ENCODE data around the gene COL20A1. TPM values are rescaled to one million over a fixed set of nuclear protein-coding genes. Genes with fewer than 3 reads are reported as not detected.

COL20A1 gene
- total and polyA plus RNA-seq, 2 experiments from 2014 or later, result not detected

DNA sequence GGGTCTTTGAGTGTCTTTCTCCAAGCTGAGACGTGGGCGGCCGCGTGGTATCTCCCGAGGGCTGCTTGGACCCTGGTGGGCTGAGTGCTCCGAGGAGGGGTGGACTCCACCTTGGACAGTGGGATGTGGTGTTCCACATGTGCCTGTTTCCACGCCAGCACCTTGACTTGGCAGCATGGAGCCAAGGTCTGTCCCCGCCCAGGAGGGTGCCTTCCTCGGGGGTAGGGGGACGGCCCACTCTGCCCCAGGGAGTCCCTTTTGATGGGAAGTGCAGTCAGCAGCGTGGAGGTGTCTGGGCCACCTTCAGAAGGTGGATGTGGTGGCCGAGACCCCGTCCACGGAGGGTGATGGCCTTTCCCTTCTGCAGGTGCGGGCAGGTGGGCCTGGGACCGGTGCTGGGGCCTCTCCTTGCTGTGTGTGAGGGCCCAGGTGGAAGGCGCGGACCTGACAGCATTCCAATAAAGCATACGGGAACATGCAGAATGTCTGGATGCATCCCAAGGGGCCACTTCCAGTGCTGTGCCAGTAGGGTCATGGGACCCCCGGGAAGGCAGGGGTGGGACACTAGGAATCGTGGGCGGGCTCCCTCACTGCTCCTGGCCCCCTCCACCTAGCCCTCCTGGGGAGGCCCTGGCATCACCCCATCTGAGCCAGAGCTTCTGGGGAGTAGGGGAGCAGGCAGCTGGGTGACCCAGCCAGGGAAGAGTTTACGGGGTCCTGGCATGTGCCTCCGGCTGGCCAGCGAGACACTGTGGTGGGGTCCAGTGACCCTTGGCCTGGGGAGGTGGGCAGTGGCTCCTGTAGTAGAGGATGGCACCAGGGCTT, 3.5 kb upstream of the COL20A1 start:
- H3K36me3 ChIP-seq (ENCODE audit: low read depth), result peaks cover 3% of the 10 kb centered on the region; the same call in 1 of the 2 replicates
- no peaks in the 10 kb centered on the region for H3K9me2 ChIP-seq (ENCODE audit: insufficient read depth)
- no peak overlapping the region for H3K4me3 ChIP-seq
- H3K79me2 ChIP-seq (ENCODE audit: insufficient read depth), result no peaks in the 10 kb centered on the region
- no peaks in the 10 kb centered on the region for H4K20me1 ChIP-seq (ENCODE audit: insufficient read depth)
- H3K4me1 ChIP-seq (ENCODE audit: insufficient read depth), result no peaks in the 10 kb centered on the region
- DNase-seq, result no peak
- 77% methylated on average over 25 of the region's 25 CpGs for WGBS, 2 experiments (ENCODE audit: low coverage in 1 of 2, low lambda C conversion rate in 2 of 2, missing lambda C conversion rate in 2 of 2)
- no peaks in the 10 kb centered on the region for H3F3A ChIP-seq (ENCODE audit: insufficient read depth)
- in situ Hi-C loops (cut with MboI), result no loop called here
- no peak overlapping the region for H3K9ac ChIP-seq
- peaks cover 4% of the 10 kb centered on the region; the same call in 1 of the 2 replicates for H3K27me3 ChIP-seq (replicated peaks; ENCODE audit: insufficient read depth)
- no peak overlapping the region for H3K27ac ChIP-seq
- TF ChIP-seq EZH2phosphoT487 (IDR thresholded peaks at IDR 0.05; ENCODE audit: insufficient read depth, low read depth), result no peak
- no peak for TF ChIP-seq EZH2 (IDR thresholded peaks at IDR 0.05; ENCODE audit: insufficient read depth, poor library complexity, severe bottlenecking)
- no peak overlapping the region for H2AFZ ChIP-seq
- no peaks in the 10 kb centered on the region for H3K9me3 ChIP-seq (ENCODE audit: low read depth)
- no peak overlapping the region for H3K4me2 ChIP-seq (ENCODE audit: unreplicated experiment)

DNA sequence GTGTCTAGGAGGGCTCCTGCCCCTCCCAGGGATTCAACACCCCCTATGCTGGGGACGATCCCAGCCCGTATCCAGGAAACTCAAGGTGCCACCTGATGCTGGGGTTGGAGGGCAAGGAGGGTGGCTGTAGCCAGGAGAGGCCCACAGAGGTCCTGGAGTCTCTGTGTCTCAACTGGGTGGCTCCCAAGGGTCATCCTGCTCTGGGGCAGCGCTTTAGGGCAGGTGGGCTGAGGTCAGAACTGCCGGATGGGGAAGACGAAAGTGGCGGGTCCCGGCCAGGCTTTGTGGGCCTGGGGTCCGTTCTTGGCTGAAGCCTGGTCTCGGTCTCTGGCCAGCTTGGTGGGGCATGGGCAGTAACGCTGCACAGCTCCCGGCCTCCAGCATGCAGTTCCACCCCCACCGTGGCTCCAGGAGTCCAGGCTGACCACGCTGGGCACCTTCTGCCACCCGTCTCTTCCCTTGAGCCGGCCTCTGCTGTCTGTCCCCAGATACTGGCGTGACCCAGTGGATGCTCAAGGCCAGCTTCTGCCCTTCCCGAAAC, 2.8 kb upstream of the COL20A1 start:
- peaks cover 10% of the 10 kb centered on the region; the same call in 1 of the 2 replicates for H3K27me3 ChIP-seq (replicated peaks; ENCODE audit: insufficient read depth)
- no peaks in the 10 kb centered on the region for H4K20me1 ChIP-seq (ENCODE audit: insufficient read depth)
- no peak overlapping the region for H3K4me2 ChIP-seq (ENCODE audit: unreplicated experiment)
- no peak overlapping the region for H3K4me3 ChIP-seq
- H3K79me2 ChIP-seq (ENCODE audit: insufficient read depth), result no peaks in the 10 kb centered on the region
- no peaks in the 10 kb centered on the region for H3K4me1 ChIP-seq (ENCODE audit: insufficient read depth)
- no peak overlapping the region for H2AFZ ChIP-seq
- in situ Hi-C loops (cut with MboI), result no loop called here
- H3K9me2 ChIP-seq (ENCODE audit: insufficient read depth), result no peaks in the 10 kb centered on the region
- H3K36me3 ChIP-seq (ENCODE audit: low read depth), result peaks cover 3% of the 10 kb centered on the region; the same call in 1 of the 2 replicates
- no peaks in the 10 kb centered on the region for H3K9me3 ChIP-seq (ENCODE audit: low read depth)
- no peak overlapping the region for H3K9ac ChIP-seq
- DNase-seq, result no peak
- 51 to 53% methylated on average over 14 to 17 of the region's 17 CpGs for WGBS, 2 experiments (ENCODE audit: low coverage in 1 of 2, low lambda C conversion rate in 2 of 2, missing lambda C conversion rate in 2 of 2)
- H3K27ac ChIP-seq, result no peak overlapping the region
- TF ChIP-seq EZH2 (IDR thresholded peaks at IDR 0.05; ENCODE audit: insufficient read depth, poor library complexity, severe bottlenecking) (no peak), EZH2phosphoT487 (IDR thresholded peaks at IDR 0.05; ENCODE audit: insufficient read depth, low read depth) (no peak)
- H3F3A ChIP-seq (ENCODE audit: insufficient read depth), result no peaks in the 10 kb centered on the region

DNA sequence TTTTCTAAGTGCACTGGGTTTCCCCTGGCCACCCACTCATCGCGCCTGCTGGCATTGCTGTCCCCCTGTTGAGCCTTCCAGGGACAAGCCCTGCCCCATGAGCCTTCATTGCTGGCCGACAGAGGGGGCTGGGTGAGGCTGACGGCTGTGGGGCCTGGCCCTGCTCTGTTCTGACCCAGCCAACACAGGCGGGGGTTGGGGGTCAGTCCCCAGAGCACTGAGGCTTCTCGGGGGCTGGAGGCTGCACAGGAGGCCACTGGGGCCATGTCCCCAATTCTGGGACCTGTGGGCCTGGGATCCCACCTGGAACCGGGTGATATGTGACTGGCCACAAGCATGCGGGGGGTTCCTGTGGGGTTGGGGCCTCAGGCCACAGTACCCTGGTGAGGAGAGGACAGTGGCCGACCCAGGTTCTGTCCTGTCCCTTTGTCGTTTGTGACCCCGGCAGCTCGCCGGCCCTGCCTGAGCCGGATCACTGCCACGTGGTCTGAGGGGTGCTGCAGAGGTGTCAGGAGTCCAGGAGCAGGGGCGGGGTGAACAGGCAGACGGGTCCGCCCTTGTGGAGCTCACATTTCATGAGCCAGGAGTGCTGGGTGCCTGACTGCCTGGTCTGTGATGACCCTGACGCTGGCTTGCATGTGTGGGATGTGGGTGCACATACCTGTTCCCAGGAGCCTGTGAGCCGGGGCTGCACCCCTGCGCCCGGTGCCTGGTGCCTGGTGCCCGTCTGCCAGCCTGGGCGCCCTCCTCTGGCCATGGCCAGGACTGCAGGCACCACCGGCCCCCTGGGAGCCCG, 2.1 kb upstream of the COL20A1 start:
- no peak overlapping the region for H3K9ac ChIP-seq
- H3K27ac ChIP-seq, result no peak overlapping the region
- peaks cover 16% of the 10 kb centered on the region for H3K27me3 ChIP-seq (replicated peaks; ENCODE audit: insufficient read depth)
- TF ChIP-seq EZH2 (IDR thresholded peaks at IDR 0.05; ENCODE audit: insufficient read depth, poor library complexity, severe bottlenecking) (no peak), EZH2phosphoT487 (IDR thresholded peaks at IDR 0.05; ENCODE audit: insufficient read depth, low read depth) (no peak)
- H3K79me2 ChIP-seq (ENCODE audit: insufficient read depth), result no peaks in the 10 kb centered on the region
- H3K4me2 ChIP-seq (ENCODE audit: unreplicated experiment), result no peak overlapping the region
- no peaks in the 10 kb centered on the region for H3K4me1 ChIP-seq (ENCODE audit: insufficient read depth)
- DNase-seq, result peak; percentile 70
- no peaks in the 10 kb centered on the region for H4K20me1 ChIP-seq (ENCODE audit: insufficient read depth)
- H3F3A ChIP-seq (ENCODE audit: insufficient read depth), result no peaks in the 10 kb centered on the region
- in situ Hi-C loops (cut with MboI), result no loop called here
- no peaks in the 10 kb centered on the region for H3K9me2 ChIP-seq (ENCODE audit: insufficient read depth)
- no peak overlapping the region for H2AFZ ChIP-seq
- 13 to 16% methylated on average over 23 to 24 of the region's 26 CpGs for WGBS, 2 experiments (ENCODE audit: low coverage in 1 of 2, low lambda C conversion rate in 2 of 2, missing lambda C conversion rate in 2 of 2)
- H3K9me3 ChIP-seq (ENCODE audit: low read depth), result no peaks in the 10 kb centered on the region
- H3K4me3 ChIP-seq, result no peak overlapping the region
- peaks cover 3% of the 10 kb centered on the region; the same call in 1 of the 2 replicates for H3K36me3 ChIP-seq (ENCODE audit: low read depth)

DNA sequence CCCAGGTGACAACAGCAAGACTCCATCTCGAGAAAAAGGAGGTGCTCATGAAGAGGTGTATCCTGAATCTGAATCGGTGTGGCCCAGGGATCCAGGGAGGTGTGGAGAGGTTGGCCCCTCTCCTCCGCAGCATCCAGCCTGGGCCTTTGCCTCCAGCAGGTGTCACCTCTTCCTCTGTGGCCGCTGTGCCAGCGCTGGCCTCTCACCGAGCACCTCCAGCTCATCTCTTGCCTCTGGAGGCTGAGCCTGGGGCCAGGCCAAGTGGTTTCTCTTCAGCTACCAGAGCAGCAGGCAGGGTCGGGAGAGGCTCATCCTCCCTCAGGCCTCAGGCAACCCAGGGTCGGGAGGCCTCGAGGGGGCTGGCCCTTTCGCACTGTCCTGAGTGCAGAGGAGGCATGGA, 1.2 kb upstream of the COL20A1 start:
- no peaks in the 10 kb centered on the region for H3K9me2 ChIP-seq (ENCODE audit: insufficient read depth)
- H3K4me3 ChIP-seq, result no peak overlapping the region
- H3K27ac ChIP-seq, result no peak overlapping the region
- H3F3A ChIP-seq (ENCODE audit: insufficient read depth), result no peaks in the 10 kb centered on the region
- H2AFZ ChIP-seq, result no peak overlapping the region
- no peak for TF ChIP-seq EZH2phosphoT487 (IDR thresholded peaks at IDR 0.05; ENCODE audit: insufficient read depth, low read depth)
- no peak for TF ChIP-seq EZH2 (IDR thresholded peaks at IDR 0.05; ENCODE audit: insufficient read depth, poor library complexity, severe bottlenecking)
- H3K36me3 ChIP-seq (ENCODE audit: low read depth), result no peaks in the 10 kb centered on the region; the same call in 1 of the 2 replicates
- 80 to 82% methylated on average over 10 of the region's 10 CpGs for WGBS, 2 experiments (ENCODE audit: low coverage in 1 of 2, low lambda C conversion rate in 2 of 2, missing lambda C conversion rate in 2 of 2)
- H3K9ac ChIP-seq, result no peak overlapping the region
- in situ Hi-C loops (cut with MboI), result no loop called here
- no peaks in the 10 kb centered on the region for H3K79me2 ChIP-seq (ENCODE audit: insufficient read depth)
- H3K4me2 ChIP-seq (ENCODE audit: unreplicated experiment), result no peak overlapping the region
- no peak for DNase-seq
- H3K4me1 ChIP-seq (ENCODE audit: insufficient read depth), result no peaks in the 10 kb centered on the region
- H3K27me3 ChIP-seq (replicated peaks; ENCODE audit: insufficient read depth), result peaks cover 21% of the 10 kb centered on the region
- no peaks in the 10 kb centered on the region for H4K20me1 ChIP-seq (ENCODE audit: insufficient read depth)
- no peaks in the 10 kb centered on the region for H3K9me3 ChIP-seq (ENCODE audit: low read depth)
